Endothelial cell (in vitro differentiated cells): ENCODE results near the gene SBF2. TPM values are rescaled to one million over a fixed set of nuclear protein-coding genes. Genes with fewer than 3 reads are reported as not detected.

Experiments
- DNase-seq: peaks from one replicate; pipeline ENCODE4 v3.0.0; 2021; ENCODE audit warnings: low spot score
- H3K27ac Mint-ChIP-seq: one replicate; pipeline ENCODE4 v1.8.0; 2021; ENCODE audit warnings: mixed read lengths, inconsistent platforms; ENCODE audit not compliant: unreplicated experiment
- H3K27me3 Mint-ChIP-seq: one replicate; pipeline ENCODE4 v1.8.0; 2021; ENCODE audit warnings: mild to moderate bottlenecking, moderate library complexity, mixed read lengths, inconsistent platforms; ENCODE audit not compliant: unreplicated experiment
- H3K36me3 Mint-ChIP-seq: one replicate; pipeline ENCODE4 v1.8.0; 2021; ENCODE audit warnings: mild to moderate bottlenecking, low read depth, mixed read lengths, inconsistent platforms; ENCODE audit not compliant: unreplicated experiment
- H3K4me1 Mint-ChIP-seq: one replicate; pipeline ENCODE4 v1.8.0; 2021; ENCODE audit warnings: mild to moderate bottlenecking, mixed read lengths, inconsistent platforms; ENCODE audit not compliant: unreplicated experiment
- H3K4me3 Mint-ChIP-seq: one replicate; pipeline ENCODE4 v1.8.0; 2021; ENCODE audit warnings: mild to moderate bottlenecking, mixed read lengths, inconsistent platforms; ENCODE audit not compliant: unreplicated experiment
- H3K9me3 Mint-ChIP-seq: one replicate; pipeline ENCODE4 v1.8.0; 2021; ENCODE audit warnings: mixed read lengths, inconsistent platforms; ENCODE audit not compliant: unreplicated experiment
- total RNA-seq: library from RNA; stranded (reverse); fragmentation: NEBNext Ultra II Directional; extraction: Animal tissue kit (Norgen Biotek cat#: 25700); gene quantifications from one replicate; pipeline ENCODE4 v1.2.1, GENCODE V29; 2021; ENCODE audit not compliant: unreplicated experiment
- TF ChIP-seq, protein P1 (sequence below): fragments of 200-600 bp; sonication (generic); IDR thresholded peaks from one replicate; pipeline ENCODE4 v1.5.0; 2021; ENCODE audit warnings: antibody characterized with exemption; ENCODE audit not compliant: unreplicated experiment

SBF2 gene
- total RNA-seq, 1 donor from 2014 or later, result 40.8 TPM

DNA sequence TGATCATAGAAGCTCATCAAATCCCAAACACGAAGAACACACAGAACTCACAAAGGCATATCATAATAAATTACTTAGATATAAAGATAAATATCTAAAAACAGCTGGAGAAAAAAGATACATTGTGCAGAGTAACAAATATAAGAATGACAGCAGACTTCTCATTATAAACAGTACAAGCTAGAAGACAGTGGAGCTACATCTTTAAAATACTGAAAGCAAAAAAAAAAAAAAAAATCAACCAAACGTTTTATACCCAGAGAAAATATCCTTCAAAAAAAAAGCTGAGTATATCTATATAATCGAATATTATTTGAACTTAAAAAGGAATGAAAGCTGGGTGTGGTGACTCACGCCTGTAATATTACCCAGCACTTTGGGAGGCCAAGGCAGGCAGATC is 90.0 kb downstream of the SBF2 start:
- DNase-seq, result no peak
- no peaks in the 10 kb centered on the region for H3K9me3 Mint-ChIP-seq
- H3K4me1 Mint-ChIP-seq, result peaks cover 4% of the 10 kb centered on the region
- no peak overlapping the region for H3K4me3 Mint-ChIP-seq
- TF ChIP-seq, protein P1, sequence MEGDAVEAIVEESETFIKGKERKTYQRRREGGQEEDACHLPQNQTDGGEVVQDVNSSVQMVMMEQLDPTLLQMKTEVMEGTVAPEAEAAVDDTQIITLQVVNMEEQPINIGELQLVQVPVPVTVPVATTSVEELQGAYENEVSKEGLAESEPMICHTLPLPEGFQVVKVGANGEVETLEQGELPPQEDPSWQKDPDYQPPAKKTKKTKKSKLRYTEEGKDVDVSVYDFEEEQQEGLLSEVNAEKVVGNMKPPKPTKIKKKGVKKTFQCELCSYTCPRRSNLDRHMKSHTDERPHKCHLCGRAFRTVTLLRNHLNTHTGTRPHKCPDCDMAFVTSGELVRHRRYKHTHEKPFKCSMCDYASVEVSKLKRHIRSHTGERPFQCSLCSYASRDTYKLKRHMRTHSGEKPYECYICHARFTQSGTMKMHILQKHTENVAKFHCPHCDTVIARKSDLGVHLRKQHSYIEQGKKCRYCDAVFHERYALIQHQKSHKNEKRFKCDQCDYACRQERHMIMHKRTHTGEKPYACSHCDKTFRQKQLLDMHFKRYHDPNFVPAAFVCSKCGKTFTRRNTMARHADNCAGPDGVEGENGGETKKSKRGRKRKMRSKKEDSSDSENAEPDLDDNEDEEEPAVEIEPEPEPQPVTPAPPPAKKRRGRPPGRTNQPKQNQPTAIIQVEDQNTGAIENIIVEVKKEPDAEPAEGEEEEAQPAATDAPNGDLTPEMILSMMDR, result no peak
- no peaks in the 10 kb centered on the region for H3K27me3 Mint-ChIP-seq
- H3K27ac Mint-ChIP-seq, result no peak overlapping the region
- H3K36me3 Mint-ChIP-seq, result peaks cover 10% of the 10 kb centered on the region

DNA sequence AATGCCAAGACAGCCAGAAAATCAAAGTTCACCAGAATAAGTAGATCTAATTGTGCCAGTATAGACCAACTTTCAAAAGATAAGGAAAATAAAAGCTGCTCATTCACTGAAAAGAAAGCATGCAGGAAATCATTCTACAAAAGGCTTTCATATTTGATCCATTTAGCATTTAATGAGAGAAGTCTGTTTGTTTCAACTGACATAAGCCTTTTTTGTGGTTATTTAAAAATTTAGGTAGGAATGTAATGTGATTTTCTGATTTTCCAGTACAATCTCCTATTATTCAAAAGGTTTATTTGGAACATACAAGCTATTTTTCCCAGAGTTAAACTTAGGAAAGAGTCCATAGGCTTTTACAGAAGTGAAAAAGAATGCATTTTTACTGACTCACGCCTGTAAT is 92.7 kb downstream of the SBF2 start:
- Mint-ChIP-seq H3K27me3 (no peaks in the 10 kb centered on the region), H3K9me3 (no peaks in the 10 kb centered on the region), H3K4me3 (no peak overlapping the region), H3K27ac (no peak overlapping the region), H3K4me1 (peaks cover 4% of the 10 kb centered on the region), H3K36me3 (peaks cover 10% of the 10 kb centered on the region)
- TF ChIP-seq, protein P1, result no peak
- DNase-seq, result no peak

DNA sequence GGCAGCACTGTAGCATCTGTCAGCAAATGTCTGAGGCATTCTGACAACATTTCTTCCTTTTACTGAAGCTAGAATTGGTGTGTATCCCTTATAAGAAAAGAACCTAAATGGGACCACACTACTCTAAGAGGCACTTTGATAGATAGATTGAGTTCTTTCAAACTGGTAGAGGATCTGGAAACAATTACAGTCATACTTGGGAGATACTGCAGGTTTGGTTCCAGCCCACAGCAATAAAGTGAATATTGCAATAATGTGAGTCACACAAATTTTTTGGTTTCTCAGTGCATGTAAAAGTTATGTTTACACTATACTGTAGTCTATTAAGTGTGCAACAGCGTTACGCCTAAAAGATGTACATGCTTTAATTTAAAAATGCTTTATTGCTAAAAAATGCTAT is 96.9 kb downstream of the SBF2 start:
- DNase-seq, result no peak
- no peak overlapping the region for H3K27ac Mint-ChIP-seq
- no peaks in the 10 kb centered on the region for H3K36me3 Mint-ChIP-seq
- TF ChIP-seq, protein P1, result no peak
- H3K4me1 Mint-ChIP-seq, result no peaks in the 10 kb centered on the region
- no peak overlapping the region for H3K4me3 Mint-ChIP-seq
- no peaks in the 10 kb centered on the region for H3K27me3 Mint-ChIP-seq
- H3K9me3 Mint-ChIP-seq, result no peaks in the 10 kb centered on the region

DNA sequence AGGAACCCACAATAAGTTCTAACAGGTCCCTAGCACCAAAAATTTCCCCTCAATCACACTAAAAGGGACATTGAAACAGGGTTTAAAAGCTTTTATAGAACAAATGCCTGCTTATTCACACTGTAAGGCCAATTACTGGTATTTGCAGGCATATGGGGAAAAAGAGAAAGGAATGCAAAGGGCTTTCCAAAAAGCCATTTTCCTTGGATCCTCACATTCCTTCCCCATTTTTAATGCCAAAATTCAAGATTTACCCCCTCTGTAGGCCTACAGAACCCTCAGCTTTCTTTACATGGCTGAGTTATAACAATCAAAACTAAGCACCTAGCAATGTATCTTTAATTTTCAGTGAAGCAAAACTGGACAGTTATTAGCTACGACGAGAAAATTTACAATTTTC is 102.0 kb downstream of the SBF2 start:
- TF ChIP-seq, protein P1, result no peak
- H3K27me3 Mint-ChIP-seq, result peaks cover 2% of the 10 kb centered on the region
- DNase-seq, result no peak
- no peaks in the 10 kb centered on the region for H3K36me3 Mint-ChIP-seq
- no peaks in the 10 kb centered on the region for H3K9me3 Mint-ChIP-seq
- no peak overlapping the region for H3K4me3 Mint-ChIP-seq
- no peak overlapping the region for H3K27ac Mint-ChIP-seq
- peaks cover 5% of the 10 kb centered on the region for H3K4me1 Mint-ChIP-seq

DNA sequence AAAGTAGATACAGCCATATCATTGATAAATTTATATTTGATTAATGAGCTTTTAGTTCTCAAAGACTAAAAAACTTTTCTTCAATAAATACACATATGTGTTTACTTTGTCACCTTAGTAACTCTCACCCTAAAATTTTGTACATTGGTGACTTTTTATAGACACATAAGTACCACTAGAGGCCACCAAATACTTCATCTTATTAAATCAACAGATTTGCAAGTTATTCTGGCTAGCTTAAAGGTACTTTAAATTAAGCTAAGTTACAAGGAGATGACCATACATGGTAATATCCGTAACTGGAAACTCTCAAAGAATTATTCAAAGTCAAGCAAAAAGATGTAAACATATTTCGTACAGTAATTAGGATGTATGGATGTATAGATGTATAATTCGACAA is 112.2 kb downstream of the SBF2 start:
- TF ChIP-seq, protein P1, result peak; percentile 24
- Mint-ChIP-seq H3K27ac (peak overlapping the region; percentile 71), H3K4me3 (no peak overlapping the region), H3K4me1 (peaks cover 4% of the 10 kb centered on the region), H3K36me3 (no peaks in the 10 kb centered on the region), H3K27me3 (no peaks in the 10 kb centered on the region), H3K9me3 (no peaks in the 10 kb centered on the region)
- no peak for DNase-seq
